Fibroblast of skin of left biceps (primary cell): Measurements from ENCODE around the gene CBL.
"Not testable (repeated sequence)": the region's sequence is repeated elsewhere in the genome, so short reads cannot be mapped to it uniquely, and the experiment has no call there.

Experiments used
- DNase-seq, 2 experiments: peaks; one replicate each; pipeline ENCODE4 v3.0.0-alpha.2; 2013; ENCODE audit warnings: low read depth in 2 of 2

Gene CBL

DNA sequence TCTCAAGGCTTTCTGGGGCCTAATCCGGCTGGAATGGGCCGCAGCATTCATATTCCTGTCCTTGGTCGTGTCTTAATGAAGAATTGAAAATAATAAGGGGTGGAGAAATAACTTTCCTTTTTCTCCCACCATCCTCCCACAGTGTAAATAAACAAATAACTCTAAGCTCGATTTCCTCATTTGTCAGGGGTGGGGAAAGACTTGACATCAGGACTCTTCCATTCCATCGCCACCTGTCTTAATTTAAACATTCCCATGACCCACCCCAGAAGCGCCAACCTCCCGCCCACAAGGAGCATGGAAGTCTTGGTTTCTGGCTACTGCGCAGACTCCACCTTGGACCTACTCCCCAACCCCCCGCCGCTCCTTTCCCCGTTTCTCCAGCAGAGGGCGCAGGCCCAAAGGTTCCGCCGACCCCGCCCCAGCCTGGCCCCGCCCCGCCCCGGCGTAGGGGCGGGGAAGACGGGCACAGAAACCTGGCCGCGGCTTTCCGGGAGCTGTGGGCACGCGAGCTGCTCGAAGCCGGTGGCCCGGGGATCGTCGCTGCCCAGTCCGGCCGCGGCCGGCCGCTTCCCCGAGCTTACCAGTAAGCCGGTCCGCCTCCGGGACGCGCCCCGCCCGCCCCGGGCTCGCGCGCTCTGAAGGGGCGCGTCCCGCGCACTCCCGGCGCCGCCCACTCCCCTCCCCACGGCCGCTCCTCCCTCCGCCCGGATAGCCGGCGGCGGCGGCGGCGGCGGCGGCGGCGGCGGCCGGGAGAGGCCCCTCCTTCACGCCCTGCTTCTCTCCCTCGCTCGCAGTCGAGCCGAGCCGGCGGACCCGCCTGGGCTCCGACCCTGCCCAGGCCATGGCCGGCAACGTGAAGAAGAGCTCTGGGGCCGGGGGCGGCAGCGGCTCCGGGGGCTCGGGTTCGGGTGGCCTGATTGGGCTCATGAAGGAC lies at the start of gene CBL:
TSS of gene CBL (plus strand) at position 766 of the 937 bp plus-strand sequence. CDS start at position 845, 79 bp downstream.
- DNase-seq, result peak; percentile 61 to 65

DNA sequence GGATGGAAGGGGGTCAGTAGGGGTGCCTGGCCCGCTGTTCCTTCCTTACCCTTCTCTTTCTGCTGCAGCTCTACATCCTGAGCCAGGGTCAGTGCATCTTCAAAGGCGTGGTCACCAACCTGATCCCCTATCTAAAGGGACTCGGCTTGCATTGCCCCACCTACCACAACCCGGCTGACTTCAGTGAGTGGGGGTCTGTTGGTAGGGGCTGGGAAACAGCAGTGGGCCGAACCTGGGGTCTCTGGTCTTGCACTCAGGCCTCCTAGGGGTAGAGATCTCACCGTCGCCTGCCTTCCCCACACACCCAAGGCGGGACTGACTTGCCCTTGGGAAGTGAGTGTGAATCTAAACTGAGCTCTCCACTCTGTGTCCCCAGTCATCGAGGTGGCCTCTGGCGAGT lies 49.6 kb upstream of the CBL start:
- DNase-seq, result no peak

DNA sequence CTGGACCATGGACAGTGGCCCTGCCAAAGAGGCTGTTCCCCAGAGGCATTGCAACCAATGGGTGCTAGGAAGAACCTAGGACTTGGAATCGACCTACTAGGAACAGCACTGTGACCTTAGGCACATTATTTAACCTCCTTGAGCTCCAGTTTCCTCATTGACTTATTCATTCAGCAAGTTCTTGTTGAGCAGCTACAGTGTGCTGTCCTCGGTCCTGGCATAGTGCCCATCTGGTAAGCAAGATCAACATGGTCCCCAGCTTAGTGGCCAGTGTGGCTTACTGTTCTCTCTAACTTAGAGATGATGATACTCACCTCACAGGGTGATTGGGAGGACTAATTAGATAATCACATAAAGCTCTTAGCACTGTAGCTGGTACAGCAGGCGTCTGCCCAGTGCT lies 49.1 kb upstream of the CBL start:
- DNase-seq, result no peak

DNA sequence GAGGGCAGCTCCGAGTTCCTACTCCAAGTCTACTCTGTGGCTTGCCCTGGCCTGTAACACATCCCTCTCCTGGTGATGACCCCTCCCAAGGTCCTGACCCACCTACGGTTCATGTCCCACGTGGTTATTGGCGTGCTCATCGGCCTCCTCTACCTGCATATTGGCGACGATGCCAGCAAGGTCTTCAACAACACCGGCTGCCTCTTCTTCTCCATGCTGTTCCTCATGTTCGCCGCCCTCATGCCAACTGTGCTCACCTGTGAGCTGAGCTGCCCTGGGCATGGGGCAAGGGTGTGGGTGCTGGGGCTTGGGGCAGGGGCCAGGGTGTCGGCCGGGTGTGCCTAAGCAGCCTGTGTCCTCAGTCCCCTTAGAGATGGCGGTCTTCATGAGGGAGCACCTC lies 47.7 kb upstream of the CBL start:
- no peak for DNase-seq

DNA sequence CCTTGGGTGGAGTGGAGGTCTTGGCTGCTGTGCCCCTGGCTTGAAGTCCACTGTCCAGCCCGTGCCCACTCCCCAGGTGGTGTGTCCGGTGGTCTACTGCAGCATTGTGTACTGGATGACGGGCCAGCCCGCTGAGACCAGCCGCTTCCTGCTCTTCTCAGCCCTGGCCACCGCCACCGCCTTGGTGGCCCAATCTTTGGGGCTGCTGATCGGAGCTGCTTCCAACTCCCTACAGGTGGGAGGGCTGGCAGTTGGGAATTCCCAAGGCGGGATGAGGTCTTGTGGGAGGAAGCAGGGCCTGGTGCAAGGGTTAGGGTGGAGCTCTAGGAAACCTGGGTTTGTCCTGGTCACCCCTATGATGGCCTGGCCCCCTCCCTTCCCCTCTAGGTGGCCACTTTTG lies 46.0 kb upstream of the CBL start:
- DNase-seq, result no peak

DNA sequence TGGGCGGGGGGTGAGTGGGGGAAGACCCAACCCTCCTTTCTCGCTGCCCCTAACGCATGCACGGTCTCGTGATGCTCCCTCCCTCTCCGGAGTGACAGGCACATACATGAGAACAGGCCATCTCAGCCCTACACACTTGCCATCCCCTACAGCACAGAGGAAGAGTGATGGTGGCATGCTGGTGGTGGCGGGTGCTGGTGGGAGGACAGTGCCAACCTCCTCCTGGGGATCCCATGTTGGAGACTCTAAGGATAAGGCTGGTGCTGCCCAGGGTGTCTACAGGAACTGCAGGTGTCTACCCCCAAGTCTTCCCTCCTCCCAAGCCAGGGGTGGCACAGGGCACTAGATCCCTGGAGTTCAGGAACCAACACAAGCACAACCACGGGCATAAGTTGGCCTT lies 44.3 kb upstream of the CBL start:
- no peak for DNase-seq

DNA sequence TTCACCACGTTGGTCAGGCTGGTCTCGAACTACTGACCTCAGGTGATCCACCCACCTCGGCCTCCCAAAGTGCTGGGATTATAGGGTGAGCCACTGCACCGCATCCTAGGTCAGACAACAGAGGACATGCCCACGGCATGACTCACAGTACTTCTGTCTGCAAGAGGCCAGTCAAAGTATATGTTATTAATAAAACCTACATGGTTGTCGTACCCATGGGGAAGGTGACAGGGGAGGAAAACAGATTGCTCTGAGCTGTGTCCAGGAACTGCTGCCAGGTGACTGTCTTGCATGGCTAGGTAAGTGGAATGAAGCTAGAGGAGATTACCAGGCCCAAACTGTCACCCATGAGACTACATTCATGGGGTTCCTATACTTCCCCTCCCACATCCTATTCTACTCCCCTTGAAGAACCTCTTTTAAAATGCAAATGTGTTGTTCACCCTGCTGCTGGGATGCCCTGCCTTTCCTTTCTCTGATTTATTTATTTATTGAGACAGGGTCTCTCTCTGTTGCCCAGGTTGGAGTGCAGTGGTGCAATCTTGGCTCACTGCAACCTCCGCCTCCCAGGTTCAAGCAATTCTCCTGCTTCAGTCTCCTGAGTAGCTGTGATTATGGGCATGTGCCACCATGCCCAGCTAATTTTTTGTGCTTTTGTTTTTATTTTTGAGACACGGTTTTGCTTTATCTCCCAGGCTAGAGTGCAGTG lies 39.6 kb upstream of the CBL start:
- no peak for DNase-seq

DNA sequence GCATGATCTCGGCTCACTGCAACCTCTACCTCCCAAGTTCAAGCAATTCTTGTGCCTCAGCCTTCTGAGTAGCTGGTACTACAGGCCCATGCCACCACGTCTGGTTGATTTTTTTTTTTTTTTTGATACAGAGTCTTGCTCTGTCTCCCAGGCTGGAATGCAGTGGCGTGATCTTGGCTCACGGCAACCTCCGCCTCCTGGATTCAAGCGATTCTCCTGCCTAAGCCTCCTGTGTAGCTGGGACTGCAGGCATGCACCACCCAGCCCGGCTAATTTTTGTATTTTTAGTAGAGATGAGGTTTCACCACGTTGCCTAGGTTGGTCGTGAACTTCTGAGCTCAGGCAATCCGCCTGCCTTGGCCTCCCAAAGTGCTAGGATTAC lies 39.1 kb upstream of the CBL start:
- not testable (repeated sequence) for DNase-seq

DNA sequence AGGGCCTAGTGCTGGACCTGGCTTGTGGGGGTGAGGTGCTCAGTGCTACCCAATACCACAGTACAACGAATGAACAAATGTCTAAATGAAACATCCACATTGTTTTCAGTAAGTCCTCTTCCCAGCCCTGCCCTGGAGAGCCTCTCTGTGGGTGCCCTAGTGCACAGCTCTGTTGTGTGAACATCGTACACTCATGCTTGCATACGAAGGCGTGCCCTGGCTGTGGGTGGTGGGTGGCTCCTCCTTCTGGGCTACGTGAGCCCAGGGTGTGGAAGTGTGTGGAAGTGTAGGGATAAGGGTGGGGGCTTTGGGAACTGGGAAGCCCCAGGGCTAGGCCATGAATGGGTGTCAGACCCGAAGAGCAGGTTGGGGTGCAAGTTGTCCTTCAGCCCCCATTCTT lies 38.2 kb upstream of the CBL start:
- DNase-seq, result no peak

DNA sequence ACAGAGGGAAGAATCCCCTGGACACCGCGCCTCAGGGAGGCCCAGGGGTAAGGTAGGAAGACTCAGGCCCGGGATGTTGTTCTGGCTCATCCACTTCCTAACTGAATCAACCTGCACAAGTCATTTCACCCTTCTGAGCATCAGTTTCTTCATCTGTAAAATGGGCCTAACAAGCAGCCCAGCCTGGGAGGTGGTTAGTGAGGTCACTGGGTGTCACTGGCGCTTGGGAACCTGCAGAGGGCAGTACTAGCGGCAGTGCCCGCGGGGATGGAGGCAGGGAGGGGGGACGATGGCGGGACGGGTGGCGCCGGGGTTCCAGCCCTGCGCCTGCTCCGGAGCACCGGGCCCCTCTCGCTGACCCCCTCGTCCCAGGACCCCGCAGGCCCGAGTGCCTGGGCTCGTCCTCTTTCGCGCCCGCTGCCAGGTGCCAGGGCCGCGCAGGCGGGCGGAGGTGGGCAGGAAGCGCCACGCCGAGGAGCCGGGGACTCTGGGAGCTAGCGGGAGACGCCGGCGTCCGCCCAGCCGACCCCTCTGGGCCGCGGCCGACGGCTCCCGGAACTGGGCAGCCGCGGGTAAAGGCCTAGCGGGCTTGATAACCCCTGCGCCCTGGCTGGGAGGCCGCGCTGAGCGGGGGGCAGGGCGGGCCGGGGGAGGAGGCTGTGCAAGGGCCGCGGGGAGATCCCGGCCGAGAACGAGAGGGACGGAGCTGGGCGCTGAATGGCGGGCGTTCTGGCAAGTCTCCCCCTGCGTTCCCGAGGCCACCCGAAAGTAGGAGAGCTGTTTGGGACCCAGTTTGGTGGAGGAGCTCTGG lies 37.5 kb upstream of the CBL start, which contains the start of gene NLRX1:
TSS of gene NLRX1 (plus strand) at position 255 of the 811 bp plus-strand sequence. CDS start 2,679 bp downstream, outside the sequence.
- peak; percentile 51 to 57 for DNase-seq

DNA sequence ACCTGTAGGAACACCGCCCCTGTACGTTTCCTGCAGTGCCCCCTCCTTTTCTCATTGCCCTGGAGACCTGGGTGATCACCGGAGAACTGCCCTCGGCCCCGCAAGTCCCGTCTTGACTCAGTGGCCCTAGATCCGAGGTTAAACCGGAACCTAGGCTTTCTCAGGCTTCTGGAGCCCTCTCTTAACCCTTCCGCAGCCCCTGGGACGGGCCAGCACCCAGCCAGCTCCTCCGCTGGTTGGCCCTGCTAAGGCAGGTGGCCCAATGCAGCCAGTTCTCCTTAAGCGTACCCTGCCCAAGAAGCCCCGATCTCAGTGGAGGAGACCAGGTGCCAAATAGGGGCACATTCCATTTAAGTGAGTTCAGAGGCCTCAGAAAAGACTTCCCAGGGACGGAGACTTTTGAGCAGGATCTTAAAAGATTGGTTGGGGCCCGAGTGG lies 36.8 kb upstream of the CBL start:
- no peak for DNase-seq

DNA sequence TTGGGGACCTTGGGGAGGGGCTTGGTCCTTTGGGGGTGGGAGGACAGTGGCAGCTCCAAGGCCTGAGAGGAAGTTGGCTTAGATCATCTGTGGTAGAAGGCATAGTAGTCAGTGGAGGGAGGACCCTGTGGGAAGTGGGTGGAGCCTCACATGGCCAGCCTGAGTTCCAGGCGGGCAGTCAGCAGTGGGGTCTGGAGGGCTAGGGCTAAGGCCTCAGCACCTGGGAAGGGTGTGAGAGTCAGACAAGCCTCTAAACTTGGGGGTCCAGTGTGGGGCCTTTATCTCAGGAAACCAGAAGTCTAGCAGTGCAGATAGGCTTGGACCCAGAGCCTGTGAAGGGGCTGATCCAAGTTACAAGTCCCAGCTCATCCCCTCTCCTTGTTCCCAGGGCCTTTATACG lies 33.6 kb upstream of the CBL start:
- DNase-seq, result no peak

DNA sequence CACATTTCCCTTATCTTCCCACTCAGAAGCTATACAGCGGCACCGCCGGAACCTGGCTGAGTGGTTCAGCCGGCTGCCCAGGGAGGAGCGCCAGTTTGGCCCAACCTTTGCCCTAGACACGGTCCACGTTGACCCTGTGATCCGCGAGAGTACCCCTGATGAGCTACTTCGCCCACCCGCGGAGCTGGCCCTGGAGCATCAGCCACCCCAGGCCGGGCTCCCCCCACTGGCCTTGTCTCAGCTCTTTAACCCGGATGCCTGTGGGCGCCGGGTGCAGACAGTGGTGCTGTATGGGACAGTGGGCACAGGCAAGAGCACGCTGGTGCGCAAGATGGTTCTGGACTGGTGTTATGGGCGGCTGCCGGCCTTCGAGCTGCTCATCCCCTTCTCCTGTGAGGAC lies 32.7 kb upstream of the CBL start:
- no peak for DNase-seq

DNA sequence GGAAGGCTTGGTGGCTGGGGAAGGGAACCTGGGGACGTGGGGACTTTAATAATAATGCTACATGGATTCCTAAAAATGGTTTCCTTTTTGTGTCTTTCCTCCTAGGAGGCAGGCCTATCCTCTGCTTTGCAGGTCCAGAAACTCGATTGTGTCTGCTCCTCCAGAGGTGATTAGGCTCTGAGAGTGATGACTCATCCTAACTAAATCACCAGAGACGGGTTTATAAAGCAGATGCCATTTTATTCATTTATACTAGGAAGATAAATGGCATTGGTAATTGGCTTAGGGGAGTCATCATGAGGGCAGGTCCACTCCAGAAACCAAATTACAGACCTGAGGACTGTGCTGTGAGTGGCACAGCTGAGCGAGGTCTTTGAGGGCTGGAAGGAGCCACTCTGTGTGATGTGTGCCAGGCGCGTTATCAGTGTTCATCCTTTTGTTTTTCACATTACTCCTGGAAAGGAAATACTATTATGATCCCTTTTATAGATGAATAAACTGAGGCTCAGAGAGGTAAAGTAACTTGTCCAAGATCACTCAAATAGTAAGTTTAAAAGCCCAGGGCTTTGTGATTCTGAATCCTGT lies 30.6 kb upstream of the CBL start:
- no peak for DNase-seq

DNA sequence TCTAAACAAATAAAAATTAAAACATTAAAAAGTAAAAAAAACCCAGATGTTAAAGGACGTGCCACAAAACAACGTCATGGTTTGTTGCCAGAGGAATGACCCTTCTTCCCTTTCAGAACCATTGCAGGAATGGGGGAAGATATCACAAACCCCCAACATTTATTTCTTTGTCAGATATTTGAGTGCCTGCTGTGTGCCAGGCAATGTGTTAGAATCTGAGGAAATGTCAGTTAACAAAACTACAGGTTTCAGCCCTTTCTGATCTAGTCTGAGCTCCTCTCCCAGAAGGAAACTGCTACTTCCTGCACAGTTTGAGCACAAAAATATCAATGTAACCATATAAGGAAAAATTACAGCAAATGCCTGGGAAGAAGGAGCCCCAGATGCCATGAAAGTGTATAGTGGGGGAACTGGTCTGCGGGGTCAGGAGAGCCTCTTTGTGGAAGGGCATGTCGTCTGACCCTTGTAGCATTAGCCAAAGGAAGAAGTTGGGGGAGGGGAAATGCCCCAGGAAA lies 27.9 kb upstream of the CBL start:
- no peak for DNase-seq

DNA sequence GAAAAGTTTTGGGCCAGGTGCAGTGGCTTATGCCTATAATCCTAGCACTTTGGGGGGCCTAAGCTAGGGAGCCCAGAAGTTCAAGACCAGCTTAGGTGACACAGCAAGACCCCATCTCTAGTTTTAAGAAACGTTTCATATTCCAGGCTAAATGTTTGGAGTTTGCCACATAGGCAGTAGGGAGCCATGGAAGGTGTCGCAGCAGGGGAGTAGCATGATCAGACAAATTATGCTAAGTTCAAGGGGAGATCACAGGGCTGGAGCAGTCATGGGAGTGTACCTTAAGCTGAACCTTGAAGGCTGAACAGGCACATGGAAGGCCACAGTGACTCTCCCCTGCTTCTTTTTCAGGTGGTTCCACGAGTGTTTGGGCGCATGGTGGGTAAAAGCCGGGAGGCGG lies 26.8 kb upstream of the CBL start:
- no peak for DNase-seq

DNA sequence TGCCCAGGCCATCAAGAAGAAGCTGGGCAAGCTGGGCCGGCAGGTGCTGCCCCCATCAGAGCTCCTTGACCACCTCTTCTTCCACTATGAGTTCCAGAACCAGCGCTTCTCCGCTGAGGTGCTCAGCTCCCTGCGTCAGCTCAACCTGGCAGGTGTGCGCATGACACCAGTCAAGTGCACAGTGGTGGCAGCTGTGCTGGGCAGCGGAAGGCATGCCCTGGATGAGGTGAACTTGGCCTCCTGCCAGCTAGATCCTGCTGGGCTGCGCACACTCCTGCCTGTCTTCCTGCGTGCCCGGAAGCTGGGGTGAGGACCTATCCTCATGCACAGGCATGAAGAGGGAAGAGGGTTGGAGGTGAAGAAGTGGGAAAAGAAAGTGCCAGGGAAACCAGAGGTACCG lies 26.2 kb upstream of the CBL start:
- no peak for DNase-seq

DNA sequence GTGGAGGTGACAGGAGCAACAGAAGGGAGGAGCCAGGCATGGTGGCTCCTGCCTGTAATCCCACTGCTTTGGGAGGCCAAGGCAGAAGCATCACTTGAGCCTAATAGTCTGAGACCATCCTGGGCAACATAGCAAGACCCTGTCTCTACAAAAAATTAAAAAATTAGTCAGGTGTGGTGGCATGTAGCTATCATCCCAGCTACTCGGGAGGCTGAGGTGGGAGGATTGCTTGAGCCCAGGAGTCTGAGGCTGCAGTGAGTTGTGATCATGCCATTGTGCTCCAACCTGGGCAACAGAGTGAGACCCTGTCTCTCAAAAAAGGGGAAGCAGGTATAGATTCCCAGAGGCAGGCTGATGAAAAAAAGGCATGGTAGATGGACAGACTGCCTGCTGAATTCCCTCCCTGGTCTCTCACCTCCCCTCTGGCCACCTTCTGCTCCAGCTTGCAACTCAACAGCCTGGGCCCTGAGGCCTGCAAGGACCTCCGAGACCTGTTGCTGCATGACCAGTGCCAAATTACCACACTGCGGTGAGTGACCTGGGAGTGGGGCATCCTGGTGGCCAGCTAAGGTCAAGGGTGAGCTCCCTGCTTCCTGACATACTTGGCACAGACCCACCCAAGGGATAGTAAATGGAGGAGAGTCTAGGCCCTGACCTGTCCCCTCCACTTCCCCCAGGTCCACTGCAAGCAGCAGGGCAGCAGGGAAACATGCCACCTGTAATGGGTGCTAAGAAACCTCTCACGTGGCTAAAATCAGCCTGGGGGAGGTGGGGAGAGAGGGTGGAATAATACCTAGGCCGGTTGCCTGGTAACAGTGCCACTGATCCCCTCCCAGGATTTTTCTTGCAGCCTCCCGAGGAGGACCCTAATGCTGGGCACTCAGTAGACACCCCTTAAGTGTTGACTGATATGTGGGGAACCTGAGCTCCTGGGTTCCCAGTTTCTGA lies 25.1 kb upstream of the CBL start:
- DNase-seq, result no peak

DNA sequence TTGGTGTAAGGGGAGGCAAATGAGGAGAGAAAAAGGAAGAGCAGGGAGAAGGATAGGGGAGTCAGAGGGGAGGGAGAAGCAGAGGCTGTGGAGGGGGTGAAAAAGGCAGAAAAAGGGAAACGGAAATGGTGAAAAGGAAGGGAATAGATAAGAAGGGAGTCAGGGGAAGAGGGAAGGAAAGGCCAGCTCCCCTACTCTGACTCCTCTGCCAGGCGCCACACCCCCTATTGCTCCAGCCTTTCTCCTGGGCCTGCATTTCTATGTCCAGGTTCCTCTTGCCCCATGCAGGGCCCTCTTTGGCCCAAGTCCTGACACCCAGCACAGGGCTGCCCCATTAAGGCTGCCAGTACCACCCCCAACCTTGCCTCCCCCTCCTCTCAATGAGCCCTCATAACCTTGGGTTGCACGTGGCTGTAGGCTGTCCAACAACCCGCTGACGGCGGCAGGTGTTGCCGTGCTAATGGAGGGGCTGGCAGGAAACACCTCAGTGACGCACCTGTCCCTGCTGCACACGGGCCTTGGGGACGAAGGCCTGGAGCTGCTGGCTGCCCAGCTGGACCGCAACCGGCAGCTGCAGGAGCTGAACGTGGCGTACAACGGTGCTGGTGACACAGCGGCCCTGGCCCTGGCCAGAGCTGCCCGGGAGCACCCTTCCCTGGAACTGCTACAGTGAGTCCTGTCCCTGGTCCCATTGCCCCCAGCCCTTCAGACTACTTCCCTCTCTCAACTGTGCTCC lies 24.3 kb upstream of the CBL start:
- DNase-seq, result no peak

DNA sequence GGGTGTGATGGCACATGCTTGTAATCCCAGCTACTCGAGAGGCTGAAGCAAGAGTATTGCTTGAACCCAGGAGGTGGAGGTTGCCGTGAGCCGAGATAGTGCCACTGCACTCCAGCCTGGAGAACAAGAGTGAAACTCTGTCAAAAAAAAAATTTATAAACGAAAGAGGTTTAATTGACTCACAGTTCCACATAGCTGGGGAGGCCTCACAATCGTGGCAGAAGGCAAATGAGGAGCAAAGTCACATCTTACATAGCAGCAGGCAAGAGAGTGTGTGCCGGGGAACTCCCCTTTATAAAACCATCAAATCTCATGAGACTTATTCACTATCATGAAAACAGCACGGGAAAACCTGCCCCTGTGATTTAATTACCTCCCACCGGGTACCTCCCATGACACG lies 21.7 kb upstream of the CBL start:
- not testable (repeated sequence) for DNase-seq
